HG03060 (cell line): ENCODE data around the gene HRG.
"Not testable (repeated sequence)": the region's sequence is repeated elsewhere in the genome, so short reads cannot be mapped to it uniquely, and the experiment has no call there.

Experiments used
- ATAC-seq: cut with Tn5 transposase; IDR thresholded peaks from one replicate; pipeline ENCODE4 v1.9.1; 2021; ENCODE audit warnings: low read depth, moderate number of reproducible peaks; ENCODE audit not compliant: unreplicated experiment

The HRG gene, protein sequence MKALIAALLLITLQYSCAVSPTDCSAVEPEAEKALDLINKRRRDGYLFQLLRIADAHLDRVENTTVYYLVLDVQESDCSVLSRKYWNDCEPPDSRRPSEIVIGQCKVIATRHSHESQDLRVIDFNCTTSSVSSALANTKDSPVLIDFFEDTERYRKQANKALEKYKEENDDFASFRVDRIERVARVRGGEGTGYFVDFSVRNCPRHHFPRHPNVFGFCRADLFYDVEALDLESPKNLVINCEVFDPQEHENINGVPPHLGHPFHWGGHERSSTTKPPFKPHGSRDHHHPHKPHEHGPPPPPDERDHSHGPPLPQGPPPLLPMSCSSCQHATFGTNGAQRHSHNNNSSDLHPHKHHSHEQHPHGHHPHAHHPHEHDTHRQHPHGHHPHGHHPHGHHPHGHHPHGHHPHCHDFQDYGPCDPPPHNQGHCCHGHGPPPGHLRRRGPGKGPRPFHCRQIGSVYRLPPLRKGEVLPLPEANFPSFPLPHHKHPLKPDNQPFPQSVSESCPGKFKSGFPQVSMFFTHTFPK

DNA sequence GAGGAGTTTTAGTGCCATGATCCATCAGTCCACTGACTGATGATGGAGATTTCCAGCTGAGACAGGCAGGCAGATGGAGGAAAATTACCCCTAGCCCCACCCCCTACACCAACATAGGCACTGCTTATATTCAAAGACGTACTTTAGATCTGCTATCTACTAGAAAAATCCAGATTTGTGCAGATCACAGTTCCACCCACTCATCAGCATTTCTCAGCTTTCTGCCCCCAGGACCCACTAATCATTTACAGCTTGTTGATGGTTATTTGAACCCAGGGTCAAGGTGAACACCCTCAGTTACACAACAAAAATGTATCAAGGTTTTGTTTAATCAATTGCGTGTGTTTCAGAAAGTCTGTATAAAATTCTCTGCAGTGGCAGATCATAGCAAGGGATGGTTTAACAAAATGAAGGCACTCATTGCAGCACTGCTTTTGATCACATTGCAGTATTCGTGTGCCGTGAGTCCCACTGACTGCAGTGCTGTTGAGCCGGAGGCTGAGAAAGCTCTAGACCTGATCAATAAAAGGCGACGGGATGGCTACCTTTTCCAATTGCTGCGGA lies at the start of gene HRG:
Gene HRG (plus strand): TSS at position 390 of the 564 bp plus-strand sequence. CDS start 18 bp downstream, at position 408.
- no peak for ATAC-seq

DNA sequence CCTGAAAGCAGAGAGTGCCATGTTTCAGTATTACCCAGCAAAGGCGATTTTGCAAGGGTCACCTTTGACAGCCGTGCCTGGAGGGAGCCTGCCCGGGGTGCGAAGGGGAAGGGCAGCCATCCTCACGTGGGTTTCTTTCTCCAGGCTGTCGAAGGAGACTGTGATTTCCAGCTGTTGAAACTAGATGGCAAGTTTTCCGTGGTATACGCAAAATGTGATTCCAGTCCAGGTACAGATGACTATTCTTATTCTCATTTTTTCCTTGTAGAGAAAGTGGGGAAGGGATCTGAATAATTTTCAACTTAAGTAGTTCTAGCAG lies 49.6 kb upstream of the HRG start:
- no peak for ATAC-seq

DNA sequence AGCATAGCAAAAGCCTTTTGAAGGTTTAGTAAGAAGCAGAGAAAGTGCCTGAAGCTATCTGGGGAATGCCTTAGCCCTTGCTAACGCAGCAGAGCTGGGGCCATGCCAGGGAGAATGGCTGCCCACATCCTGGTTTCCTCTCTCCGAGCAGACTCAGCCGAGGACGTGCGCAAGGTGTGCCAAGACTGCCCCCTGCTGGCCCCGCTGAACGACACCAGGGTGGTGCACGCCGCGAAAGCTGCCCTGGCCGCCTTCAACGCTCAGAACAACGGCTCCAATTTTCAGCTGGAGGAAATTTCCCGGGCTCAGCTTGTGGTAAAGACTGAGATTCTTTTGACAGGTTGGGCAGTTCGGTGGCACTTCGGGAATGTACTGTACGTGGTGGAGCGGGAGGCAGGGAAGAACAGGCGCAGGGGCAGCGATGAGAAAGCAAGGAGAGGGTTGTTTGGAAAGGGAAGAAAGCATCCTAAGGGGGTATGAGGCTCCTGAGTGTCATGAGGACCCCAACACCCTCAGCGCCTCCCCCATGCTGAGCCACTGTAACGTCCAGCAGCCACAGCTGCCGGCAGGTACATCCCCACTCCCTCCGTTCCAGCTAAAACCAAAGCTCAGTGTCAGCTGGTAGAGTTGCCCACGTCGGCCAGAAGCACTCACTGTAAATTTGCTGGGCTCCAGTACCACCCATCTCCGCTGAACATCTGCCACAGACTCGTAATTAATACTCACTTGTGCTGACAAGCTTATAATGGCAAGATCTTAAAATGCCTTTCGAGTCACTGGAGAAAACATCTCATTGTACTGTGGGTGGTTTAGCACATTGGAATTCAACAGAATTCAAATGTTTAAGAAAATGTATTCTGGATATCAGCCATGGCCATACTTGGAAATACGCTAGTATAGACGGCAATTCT lies 48.5 kb upstream of the HRG start:
- ATAC-seq = peak; percentile 53

DNA sequence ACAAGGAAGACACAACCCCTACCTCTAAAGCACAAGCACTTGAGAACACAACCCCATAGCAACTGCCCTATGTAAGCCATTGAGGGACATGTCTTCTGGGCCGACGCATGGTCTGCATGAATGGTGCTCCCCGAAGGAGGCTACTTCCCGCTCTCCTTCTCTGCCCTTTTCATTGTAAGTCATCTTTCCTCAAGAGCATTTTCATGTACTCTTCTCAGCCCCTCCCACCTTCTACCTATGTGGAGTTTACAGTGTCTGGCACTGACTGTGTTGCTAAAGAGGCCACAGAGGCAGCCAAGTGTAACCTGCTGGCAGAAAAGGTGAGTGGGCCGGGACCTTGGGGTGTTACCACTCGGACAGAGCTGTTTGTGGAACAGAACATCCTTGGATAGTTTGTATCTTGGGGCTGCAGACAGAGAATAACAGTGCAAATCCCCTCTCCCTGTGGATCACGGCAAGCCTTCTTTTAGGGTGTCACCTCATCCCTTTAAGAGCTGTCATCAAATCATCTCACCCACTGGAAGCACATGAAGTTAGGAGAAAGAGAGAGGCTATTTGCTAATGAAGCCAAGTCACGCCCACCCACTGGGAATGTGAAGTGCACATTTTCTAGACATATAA lies 47.4 kb upstream of the HRG start:
- no peak for ATAC-seq

DNA sequence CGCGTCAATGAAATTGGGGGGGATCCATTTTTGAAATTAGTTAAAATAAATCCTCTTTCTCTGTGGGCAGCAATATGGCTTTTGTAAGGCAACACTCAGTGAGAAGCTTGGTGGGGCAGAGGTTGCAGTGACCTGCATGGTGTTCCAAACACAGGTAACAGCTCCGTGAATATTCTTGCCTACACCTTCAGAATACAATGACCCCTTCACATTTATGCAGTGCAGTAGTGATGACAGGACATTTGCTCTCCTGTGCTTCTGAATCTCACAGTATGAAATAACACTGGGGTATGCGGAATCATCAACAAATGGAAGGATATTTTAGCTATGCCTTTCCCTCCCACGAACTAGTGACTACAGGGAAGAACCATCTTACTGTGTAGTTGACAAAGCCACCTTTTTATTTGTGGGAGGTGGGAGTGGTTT lies 46.0 kb upstream of the HRG start:
- ATAC-seq = no peak

DNA sequence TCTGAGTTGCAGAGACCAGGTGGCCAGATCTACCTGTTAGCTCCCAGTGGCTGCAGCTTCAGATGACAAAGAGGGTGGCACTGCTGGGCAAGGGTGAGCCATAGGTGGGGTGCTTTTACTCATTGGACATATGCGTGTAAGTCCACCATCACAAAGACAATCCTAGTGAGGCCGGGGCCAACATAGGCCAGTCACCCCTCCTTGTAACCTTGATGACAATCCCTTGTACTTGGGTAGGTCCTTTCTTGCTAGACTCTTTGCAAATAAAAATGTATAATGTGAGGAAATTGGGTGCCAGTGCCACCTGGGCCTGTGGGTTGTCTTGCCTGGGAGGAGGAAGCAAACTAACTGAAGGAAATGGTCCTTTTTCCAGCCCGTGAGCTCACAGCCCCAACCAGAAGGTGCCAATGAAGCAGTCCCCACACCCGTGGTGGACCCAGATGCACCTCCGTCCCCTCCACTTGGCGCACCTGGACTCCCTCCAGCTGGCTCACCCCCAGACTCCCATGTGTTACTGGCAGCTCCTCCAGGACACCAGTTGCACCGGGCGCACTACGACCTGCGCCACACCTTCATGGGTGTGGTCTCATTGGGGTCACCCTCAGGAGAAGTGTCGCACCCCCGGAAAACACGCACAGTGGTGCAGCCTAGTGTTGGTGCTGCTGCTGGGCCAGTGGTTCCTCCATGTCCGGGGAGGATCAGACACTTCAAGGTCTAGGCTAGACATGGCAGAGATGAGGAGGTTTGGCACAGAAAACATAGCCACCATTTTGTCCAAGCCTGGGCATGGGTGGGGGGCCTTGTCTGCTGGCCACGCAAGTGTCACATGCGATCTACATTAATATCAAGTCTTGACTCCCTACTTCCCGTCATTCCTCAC lies 45.4 kb upstream of the HRG start:
- ATAC-seq = no peak

DNA sequence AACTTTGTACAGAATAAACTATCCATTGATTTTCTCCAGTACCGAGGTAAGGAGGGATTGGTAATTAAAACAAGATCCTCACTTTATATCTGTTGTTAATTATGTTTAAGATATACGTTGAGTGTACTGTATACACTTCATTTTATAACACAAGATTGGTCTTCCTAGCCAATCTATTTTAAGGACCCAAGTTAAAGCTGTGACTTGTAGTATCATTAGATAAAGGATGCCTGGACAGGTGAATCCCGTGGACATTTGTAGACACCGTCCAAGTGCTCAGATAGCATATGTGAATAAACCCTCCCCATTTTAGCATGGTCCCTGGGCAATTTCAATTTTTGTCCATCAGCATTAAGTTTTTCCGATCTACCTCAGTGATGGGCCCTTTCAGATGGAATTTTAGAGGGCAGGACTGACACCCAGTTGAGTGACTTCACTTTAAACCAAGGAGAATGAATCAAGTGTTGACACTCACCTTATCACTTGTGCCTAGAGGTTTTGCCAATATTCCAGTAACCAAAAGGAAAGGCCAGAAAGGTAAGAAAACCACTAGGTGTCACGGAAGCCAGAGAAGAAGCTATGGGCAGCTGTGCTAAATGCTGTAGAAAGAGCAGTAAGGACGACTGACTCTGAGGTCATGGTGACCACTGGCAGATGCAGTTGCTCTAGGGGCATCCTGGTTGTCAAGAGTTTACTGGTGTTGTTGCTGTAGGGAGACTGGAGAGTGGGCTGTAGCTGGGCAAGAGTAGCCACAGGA lies 43.7 kb upstream of the HRG start:
- ATAC-seq = no peak

DNA sequence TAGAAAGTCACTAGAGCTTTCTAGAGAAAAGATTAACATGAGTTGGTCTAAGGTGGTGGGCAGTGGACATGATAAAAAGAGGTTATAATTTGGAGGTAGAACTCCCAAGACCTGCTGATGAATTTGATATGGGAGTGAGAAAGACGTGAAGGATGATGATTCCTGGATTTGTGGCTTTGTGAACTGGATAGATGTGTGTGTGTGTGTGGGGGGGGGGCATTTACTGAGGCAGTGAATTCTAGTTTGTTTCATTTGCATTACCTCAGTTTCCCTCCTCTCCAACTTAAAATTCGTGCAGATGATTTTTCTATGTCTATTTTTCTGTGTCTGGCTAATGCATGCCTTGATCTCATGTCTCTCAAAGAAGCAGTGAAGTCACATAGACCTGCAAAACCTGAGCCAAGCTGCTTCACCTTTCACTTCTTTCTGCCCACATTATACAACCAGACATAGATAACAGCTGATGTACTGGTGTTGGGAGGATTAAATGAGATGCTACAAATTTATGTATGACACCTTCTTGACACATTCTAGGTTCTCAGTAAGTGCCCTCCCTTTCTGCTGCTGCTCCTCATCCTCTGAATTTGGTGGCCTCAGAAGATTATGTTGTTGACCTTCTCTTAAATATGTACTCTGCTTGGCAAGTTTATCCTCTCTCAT lies 43.0 kb upstream of the HRG start:
- ATAC-seq = no peak

DNA sequence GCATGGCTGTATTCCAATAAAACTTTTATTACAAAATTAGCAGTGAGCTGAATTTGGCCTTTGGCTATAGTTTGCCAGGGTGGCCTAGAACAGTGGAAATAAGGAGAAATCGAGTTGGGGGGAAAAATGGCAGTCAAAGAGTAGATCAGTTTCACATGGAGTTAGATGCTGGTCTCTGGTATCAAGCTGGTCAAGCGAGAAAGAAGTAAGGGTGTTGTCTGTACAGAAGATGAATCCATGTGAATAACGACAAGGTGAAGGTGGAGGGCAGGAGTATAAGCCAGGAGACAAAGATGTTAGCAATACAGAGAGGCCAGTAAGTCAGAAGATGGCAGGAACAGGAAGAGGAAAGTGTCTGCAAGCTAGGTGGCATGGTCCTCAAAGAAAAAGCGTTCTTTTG lies 41.2 kb upstream of the HRG start:
- no peak for ATAC-seq

DNA sequence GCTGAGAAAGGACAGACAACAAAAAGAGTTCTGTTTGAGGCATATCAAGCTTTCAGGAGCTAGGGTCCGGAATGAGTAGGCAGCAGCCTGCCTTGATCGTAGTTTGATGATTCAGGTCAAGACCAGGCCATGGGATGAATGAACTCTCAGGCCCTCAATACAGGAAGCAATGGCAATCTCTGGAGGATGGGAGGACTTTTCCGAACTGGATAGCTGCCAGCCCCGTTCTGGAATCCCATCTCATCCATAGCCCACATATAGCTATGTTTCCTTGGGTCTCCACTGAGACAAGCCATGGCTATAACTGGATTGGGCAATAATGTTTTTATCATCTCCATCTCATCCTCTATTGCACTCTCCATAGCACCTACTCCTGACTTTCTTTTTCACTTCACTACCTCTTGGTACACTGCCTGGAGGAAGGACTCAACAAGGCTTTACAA lies 40.2 kb upstream of the HRG start:
- no peak for ATAC-seq

DNA sequence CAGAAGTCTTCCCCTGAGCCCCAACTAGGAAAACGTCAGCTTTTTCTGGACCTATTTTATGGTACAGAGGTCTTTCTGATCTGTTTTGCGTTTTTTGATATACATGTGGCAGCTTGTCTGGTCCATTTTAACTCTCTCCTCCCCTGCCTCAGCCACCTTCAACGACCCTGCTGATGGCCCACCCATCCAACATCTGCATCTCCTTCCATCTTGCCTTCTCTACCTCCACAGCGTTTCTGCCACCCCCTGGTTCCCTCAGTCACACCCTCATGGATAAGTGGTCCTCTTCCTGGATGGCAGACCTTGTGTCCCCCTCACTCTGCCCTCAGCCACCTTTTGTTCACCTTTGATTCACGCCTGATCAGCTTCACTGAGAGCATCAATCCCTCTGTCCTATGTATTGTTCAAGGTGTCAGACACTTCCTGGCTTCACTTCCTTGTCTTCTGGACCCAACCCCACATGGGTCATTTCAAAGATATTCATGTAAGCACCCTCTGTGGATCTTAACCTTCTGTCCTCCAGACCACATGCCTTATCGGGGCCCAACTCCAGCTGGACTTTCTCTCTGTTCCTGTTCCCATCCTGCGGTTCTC lies 39.5 kb upstream of the HRG start:
- no peak for ATAC-seq

DNA sequence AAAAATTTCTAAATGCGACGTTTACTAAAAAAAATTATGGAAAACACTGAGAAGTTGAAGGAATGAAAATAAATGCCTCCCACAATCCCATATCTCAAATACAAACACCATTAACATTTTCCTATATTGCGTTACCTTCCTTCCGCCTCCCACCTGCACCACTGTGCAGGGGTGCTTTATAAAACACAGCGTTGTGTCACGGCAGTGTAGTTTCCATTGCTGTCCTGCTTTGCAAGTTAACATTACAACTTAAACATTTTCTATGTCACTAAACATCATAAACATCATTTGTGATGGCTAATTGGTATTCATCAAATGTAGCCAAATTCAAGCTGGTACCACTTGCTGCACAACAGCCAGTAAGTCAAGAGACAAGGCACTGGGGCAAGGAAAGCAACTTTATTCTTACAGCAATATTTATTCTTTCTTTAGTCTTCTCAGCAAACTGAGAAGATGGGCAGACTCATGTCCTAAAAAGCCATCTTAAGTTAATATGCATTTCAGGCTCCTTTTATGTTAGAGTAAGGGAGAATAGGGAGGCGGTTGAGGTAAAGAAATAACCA lies 37.9 kb upstream of the HRG start:
- ATAC-seq = no peak

DNA sequence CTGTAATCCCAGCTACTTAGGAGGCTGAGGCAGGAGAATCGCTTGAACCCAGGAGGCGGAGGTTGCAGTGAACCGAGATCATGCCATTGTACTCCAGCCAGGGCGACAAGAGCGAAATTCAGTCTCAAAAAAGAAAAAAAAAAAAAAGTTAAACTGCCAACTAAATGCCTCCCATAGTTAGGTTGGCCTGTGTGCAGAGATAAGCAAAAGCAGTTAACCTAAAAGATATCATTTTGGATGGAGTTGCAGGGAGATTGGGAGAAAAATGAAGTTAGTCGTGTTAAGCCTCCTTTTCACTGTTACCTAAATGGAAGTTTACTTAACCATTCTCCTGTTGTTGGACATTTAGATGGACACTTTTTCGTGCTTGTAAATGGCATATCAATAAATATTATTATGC lies 37.1 kb upstream of the HRG start:
- no peak for ATAC-seq

DNA sequence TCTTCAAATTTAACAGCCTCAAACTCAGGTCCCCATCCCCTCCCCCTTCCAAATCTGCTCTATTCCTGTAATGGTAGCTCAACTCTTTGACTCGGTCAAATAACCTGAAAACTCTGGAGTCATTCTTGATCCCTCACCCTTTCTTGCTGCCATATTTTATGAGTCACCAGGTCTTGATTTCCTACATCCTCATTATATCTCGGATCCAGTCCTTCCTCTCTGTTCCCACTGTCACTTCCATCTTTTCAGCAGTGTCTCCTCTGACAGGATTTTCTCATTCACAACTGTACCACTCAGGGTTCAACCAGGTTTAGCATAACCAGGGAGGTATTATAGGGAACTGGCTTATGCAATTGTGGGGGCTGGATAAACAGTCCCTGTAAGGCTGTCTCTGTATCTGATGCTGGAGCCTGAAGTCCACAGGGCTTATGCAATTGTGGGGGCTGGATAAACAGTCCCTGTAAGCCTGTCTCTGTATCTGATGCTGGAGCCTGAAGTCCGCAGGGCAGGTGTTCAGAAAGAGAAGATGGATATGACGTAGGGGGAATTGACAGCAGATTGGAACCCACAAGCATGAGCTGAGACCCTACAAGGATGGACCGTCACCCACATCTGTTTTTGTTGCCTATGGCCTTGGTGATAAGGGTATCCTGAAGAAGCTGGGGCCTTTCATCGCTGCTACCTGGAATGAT lies 34.7 kb upstream of the HRG start:
- no peak for ATAC-seq

DNA sequence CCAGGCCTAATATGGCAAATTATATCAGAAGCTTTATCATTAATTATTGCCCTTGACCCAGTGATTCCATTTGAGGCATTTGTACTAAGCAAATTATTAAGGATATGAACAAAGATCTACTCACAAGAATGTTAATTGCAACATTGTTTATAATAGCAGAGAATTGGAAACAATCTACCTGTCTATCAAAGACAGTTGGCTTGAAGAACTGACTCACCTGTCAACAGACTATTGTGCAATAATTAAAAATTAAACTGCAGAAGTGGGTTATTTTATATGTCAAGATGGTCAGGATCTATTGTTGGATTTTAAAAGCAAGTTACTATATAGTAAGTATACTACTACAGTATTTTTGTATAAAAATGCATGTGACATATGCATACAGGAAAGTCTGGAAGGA lies 32.3 kb upstream of the HRG start:
- no peak for ATAC-seq

DNA sequence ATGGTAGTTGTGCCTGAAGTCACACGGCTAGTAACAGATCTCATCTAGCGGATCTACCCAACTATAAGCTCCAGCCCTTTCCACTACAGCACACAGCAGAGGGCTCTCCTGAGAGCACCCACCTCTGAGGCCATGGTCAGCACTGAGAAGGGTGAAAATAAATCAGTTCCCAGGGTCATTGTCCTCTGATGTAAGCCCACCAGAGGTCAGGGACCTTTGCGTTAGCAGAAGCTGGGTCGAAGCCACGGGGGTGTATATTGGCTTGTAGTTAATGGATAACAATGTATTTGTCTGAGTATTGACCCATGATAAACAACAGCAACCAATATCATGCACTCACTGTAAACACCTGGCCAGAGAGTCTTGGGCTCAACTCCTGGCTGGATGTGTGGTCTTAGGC lies 31.6 kb upstream of the HRG start:
- not testable (repeated sequence) for ATAC-seq

DNA sequence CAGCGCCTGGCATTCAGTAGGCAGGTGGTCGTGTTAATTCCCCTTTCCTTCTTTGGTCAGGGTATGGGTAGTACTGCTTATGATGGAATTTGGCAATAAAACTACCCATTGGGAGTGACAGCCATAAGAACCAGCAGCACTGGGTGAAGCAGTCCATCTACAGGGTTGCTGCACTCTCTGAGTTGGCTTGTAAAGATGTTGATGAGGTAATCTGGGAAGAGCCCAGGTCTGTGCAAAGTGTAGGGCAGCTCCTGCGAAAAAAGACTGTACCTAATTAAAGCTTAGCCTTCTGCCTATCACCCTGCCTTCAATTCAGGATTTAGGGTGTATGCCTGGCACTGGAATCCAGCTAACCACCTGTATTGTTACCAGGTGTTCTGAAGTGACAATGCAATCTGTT lies 30.3 kb upstream of the HRG start:
- no peak for ATAC-seq
